Measurements from ENCODE around the gene FLOT1. TPM values are rescaled to one million over a fixed set of nuclear protein-coding genes. Genes with fewer than 3 reads are reported as not detected.
A peak's percentile ranks its signal among the peaks of the same experiment; 100 is the strongest.

Gene FLOT1
- total and polyA plus RNA-seq, 2 of the 13 experiments (the other 11 are each of a cell fraction or from before 2014, with no cell fraction given), result 82.3 to 130 TPM

GRCh38 chr6:30744054-30744805, 1.7 kb upstream of the FLOT1 start, which contains the start of gene IER3 (continued):
- peak; percentile 63; the same call in 1 of the 2 replicates for TF ChIP-seq ZNF281 (CRISPR knock-in tag; IDR thresholded peaks at IDR 0.05; ENCODE audit: borderline replicate concordance)
- no peak for TF ChIP-seq MATR3 (CRISPR knock-in tag; IDR thresholded peaks at IDR 0.05)
- no peak for TF ChIP-seq RNF219 (CRISPR knock-in tag; IDR thresholded peaks at IDR 0.05)
- TF ChIP-seq PCBP2 (optimal IDR thresholded peaks at IDR 0.05; ENCODE audit: low read depth, low read length, poor library complexity, severe bottlenecking), result peak; percentile 11
- peak; percentile 70; the same call in 1 of the 2 replicates for TF ChIP-seq RELA (CRISPR knock-in tag; IDR thresholded peaks at IDR 0.05)
